ENCODE data around the gene WNK2.

Gene WNK2

DNA sequence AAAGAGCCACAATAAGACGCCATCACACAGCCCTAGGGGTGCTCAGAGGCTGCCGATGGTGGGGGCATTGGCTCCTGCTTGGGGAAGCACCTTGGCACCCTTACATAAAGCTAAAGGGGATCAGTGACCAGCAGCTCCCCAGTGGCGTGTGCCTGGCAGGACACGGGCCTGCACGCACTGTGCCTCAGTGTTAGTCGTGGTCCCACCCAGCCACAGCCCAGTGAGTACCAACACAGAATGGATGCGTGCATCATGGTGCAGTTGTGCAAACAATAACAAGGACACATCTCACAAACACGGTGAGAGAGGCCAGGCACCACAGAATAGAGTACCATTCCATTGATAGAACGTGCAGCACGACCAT lies 103.2 kb downstream of the WNK2 start:
- Histone ChIP-seq H3K27ac (ENCODE audit: extremely low read depth, low read depth, low read length) (no peak overlapping the region), H3K9me3 (ENCODE audit: control insufficient read depth, insufficient read depth, low read depth, low read length) (no peaks in the 10 kb centered on the region), H3K4me3 (ENCODE audit: low read depth, low read length) (no peak overlapping the region), H3K4me1 (ENCODE audit: control insufficient read depth, insufficient read depth, low read length) (no peaks in the 10 kb centered on the region), H3K36me3 (ENCODE audit: control insufficient read depth in 2 of 2, insufficient read depth in 1 of 2, low read length in 2 of 2) (no peaks in the 10 kb centered on the region)
- ChIA-PET CTCF (interaction anchor here (0.6 kb wide), 1 partner anchor 105 kb away, joined by 3 read pairs; no protein-coding TSS in a partner anchor), POLR2A (no interaction called here)
- TF ChIP-seq, protein P1, sequence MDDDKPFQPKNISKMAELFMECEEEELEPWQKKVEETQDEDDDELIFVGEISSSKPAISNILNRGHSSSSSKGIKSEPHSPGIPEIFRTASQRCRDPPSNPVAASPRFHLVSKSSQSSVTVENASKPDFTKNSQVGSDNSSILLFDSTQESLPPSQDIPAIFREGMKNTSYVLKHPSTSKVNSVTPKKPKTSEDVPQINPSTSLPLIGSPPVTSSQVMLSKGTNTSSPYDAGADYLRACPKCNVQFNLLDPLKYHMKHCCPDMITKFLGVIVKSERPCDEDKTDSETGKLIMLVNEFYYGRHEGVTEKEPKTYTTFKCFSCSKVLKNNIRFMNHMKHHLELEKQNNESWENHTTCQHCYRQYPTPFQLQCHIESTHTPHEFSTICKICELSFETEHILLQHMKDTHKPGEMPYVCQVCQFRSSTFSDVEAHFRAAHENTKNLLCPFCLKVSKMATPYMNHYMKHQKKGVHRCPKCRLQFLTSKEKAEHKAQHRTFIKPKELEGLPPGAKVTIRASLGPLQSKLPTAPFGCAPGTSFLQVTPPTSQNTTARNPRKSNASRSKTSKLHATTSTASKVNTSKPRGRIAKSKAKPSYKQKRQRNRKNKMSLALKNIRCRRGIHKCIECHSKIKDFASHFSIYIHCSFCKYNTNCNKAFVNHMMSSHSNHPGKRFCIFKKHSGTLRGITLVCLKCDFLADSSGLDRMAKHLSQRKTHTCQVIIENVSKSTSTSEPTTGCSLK (tag by site-specific recombination; IDR thresholded peaks at IDR 0.05) = no peak
- TF ChIP-seq ZNF768 (tag by site-specific recombination; IDR thresholded peaks at IDR 0.05) (no peak), ZFP37 (tag by site-specific recombination; IDR thresholded peaks at IDR 0.05) (no peak), PRDM1 (tag by site-specific recombination; IDR thresholded peaks at IDR 0.05) (no peak), GLI2 (tag by site-specific recombination; IDR thresholded peaks at IDR 0.05; ENCODE audit: borderline replicate concordance, low read depth) (no peak), ZNF266 (tag by site-specific recombination; IDR thresholded peaks at IDR 0.05; ENCODE audit: low read depth) (no peak)
- TF ChIP-seq, protein P2, sequence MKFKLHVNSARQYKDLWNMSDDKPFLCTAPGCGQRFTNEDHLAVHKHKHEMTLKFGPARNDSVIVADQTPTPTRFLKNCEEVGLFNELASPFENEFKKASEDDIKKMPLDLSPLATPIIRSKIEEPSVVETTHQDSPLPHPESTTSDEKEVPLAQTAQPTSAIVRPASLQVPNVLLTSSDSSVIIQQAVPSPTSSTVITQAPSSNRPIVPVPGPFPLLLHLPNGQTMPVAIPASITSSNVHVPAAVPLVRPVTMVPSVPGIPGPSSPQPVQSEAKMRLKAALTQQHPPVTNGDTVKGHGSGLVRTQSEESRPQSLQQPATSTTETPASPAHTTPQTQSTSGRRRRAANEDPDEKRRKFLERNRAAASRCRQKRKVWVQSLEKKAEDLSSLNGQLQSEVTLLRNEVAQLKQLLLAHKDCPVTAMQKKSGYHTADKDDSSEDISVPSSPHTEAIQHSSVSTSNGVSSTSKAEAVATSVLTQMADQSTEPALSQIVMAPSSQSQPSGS (tag by site-specific recombination; IDR thresholded peaks at IDR 0.05; ENCODE audit: low read depth) = no peak

DNA sequence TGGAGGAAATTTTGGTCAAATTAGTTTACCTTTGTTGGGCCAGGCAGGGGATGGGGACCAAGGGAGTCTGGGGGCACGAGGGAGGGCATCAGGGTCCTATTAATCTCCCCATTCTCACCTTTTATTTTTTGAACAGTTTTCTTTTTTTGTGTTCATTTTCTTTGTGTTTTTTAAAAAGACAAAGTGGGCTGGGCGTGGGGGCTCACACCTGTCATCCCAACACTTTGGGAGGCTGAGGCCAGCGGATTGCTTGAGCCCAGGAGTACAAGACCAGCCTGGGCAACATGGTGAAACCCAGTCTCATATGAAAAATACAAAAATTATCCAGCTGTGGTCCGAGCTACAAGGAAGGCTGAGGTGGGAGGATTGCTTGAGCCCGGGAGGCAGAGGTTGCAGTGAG lies 103.7 kb downstream of the WNK2 start:
- H3K36me3 ChIP-seq (ENCODE audit: control insufficient read depth in 2 of 2, insufficient read depth in 1 of 2, low read length in 2 of 2) = peaks cover 0 to under 1% of the 10 kb centered on the region in 2 experiments; a peak in 1 of 3 replicates
- TF ChIP-seq, protein P3, sequence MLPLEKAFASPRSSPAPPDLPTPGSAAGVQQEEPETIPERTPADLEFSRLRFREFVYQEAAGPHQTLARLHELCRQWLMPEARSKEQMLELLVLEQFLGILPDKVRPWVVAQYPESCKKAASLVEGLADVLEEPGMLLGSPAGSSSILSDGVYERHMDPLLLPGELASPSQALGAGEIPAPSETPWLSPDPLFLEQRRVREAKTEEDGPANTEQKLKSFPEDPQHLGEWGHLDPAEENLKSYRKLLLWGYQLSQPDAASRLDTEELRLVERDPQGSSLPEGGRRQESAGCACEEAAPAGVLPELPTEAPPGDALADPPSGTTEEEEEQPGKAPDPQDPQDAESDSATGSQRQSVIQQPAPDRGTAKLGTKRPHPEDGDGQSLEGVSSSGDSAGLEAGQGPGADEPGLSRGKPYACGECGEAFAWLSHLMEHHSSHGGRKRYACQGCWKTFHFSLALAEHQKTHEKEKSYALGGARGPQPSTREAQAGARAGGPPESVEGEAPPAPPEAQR (tag by site-specific recombination; IDR thresholded peaks at IDR 0.05) = no peak
- TF ChIP-seq ZNF302 (tag by site-specific recombination; IDR thresholded peaks at IDR 0.05; ENCODE audit: low read depth) = no peak
- ChIA-PET CTCF (interaction anchor here (0.6 to 1.4 kb wide), 2 partner anchors 15 to 105 kb away, joined by 3 to 5 read pairs; no protein-coding TSS in a partner anchor), POLR2A (no interaction called here)
- H3K9me3 ChIP-seq (ENCODE audit: control insufficient read depth, insufficient read depth, low read depth, low read length) = no peaks in the 10 kb centered on the region
- H3K27ac ChIP-seq (ENCODE audit: extremely low read depth, low read depth, low read length) = no peak overlapping the region
- H3K4me3 ChIP-seq (ENCODE audit: low read depth, low read length) = no peak overlapping the region
- H3K4me1 ChIP-seq (ENCODE audit: control insufficient read depth, insufficient read depth, low read length) = no peaks in the 10 kb centered on the region

DNA sequence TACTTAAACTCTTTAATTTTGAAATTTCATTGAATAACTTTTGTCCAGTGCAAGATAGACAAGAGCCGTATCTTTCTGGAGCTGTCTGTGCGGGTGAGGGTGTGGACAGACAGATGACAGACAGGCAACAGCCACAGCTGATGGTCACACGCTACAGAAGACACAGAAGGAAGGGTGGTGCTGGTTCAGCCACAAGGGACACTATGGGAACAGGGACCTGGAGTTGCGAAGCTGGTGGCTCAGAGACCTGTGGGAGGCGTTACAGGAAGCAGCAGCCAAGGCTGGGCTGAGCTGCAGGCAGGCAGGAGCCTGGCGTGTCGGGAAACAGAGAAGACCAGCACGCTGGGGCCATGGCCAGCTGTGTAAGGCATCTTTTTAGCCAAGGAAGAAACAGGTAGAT lies 104.4 kb downstream of the WNK2 start:
- no peaks in the 10 kb centered on the region for H3K4me1 ChIP-seq (ENCODE audit: control insufficient read depth, insufficient read depth, low read length)
- H3K4me3 ChIP-seq (ENCODE audit: low read depth, low read length) = no peak overlapping the region
- no peak overlapping the region for H3K27ac ChIP-seq (ENCODE audit: extremely low read depth, low read depth, low read length)
- ChIA-PET POLR2A (no interaction called here), CTCF (interaction anchor here (0.6 to 1.4 kb wide), 5 partner anchors 11 to 281 kb away, joined by 3 to 5 read pairs (median 4); no protein-coding TSS in a partner anchor)
- peaks cover 0 to 4% of the 10 kb centered on the region in 2 experiments; a peak in 1 of 3 replicates for H3K36me3 ChIP-seq (ENCODE audit: control insufficient read depth in 2 of 2, insufficient read depth in 1 of 2, low read length in 2 of 2)
- no peaks in the 10 kb centered on the region for H3K9me3 ChIP-seq (ENCODE audit: control insufficient read depth, insufficient read depth, low read depth, low read length)
- no peak for TF ChIP-seq EGR2 (tag by site-specific recombination; IDR thresholded peaks at IDR 0.05; ENCODE audit: low read depth)
- no peak for TF ChIP-seq ZNF701 (tag by site-specific recombination; IDR thresholded peaks at IDR 0.05)
- TF ChIP-seq ZNF843 (tag by site-specific recombination; IDR thresholded peaks at IDR 0.05) = no peak
- TF ChIP-seq, protein P4, sequence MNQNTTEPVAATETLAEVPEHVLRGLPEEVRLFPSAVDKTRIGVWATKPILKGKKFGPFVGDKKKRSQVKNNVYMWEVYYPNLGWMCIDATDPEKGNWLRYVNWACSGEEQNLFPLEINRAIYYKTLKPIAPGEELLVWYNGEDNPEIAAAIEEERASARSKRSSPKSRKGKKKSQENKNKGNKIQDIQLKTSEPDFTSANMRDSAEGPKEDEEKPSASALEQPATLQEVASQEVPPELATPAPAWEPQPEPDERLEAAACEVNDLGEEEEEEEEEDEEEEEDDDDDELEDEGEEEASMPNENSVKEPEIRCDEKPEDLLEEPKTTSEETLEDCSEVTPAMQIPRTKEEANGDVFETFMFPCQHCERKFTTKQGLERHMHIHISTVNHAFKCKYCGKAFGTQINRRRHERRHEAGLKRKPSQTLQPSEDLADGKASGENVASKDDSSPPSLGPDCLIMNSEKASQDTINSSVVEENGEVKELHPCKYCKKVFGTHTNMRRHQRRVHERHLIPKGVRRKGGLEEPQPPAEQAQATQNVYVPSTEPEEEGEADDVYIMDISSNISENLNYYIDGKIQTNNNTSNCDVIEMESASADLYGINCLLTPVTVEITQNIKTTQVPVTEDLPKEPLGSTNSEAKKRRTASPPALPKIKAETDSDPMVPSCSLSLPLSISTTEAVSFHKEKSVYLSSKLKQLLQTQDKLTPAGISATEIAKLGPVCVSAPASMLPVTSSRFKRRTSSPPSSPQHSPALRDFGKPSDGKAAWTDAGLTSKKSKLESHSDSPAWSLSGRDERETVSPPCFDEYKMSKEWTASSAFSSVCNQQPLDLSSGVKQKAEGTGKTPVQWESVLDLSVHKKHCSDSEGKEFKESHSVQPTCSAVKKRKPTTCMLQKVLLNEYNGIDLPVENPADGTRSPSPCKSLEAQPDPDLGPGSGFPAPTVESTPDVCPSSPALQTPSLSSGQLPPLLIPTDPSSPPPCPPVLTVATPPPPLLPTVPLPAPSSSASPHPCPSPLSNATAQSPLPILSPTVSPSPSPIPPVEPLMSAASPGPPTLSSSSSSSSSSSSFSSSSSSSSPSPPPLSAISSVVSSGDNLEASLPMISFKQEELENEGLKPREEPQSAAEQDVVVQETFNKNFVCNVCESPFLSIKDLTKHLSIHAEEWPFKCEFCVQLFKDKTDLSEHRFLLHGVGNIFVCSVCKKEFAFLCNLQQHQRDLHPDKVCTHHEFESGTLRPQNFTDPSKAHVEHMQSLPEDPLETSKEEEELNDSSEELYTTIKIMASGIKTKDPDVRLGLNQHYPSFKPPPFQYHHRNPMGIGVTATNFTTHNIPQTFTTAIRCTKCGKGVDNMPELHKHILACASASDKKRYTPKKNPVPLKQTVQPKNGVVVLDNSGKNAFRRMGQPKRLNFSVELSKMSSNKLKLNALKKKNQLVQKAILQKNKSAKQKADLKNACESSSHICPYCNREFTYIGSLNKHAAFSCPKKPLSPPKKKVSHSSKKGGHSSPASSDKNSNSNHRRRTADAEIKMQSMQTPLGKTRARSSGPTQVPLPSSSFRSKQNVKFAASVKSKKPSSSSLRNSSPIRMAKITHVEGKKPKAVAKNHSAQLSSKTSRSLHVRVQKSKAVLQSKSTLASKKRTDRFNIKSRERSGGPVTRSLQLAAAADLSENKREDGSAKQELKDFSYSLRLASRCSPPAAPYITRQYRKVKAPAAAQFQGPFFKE (tag by site-specific recombination; IDR thresholded peaks at IDR 0.05; ENCODE audit: borderline replicate concordance) = no peak
- no peak for TF ChIP-seq WT1 (tag by site-specific recombination; IDR thresholded peaks at IDR 0.05)
- no peak for TF ChIP-seq ZNF121 (tag by site-specific recombination; IDR thresholded peaks at IDR 0.05)
- no peak for TF ChIP-seq ZNF223 (tag by site-specific recombination; IDR thresholded peaks at IDR 0.05)
- no peak for TF ChIP-seq ZNF169 (tag by site-specific recombination; IDR thresholded peaks at IDR 0.05)
- TF ChIP-seq, protein P5, sequence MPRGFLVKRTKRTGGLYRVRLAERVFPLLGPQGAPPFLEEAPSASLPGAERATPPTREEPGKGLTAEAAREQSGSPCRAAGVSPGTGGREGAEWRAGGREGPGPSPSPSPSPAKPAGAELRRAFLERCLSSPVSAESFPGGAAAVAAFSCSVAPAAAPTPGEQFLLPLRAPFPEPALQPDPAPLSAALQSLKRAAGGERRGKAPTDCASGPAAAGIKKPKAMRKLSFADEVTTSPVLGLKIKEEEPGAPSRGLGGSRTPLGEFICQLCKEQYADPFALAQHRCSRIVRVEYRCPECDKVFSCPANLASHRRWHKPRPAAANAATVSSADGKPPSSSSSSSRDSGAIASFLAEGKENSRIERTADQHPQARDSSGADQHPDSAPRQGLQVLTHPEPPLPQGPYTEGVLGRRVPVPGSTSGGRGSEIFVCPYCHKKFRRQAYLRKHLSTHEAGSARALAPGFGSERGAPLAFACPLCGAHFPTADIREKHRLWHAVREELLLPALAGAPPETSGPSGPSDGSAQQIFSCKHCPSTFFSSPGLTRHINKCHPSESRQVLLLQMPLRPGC (tag by site-specific recombination; IDR thresholded peaks at IDR 0.05) = no peak
- no peak for TF ChIP-seq ZNF16 (tag by site-specific recombination; IDR thresholded peaks at IDR 0.05; ENCODE audit: low read depth)

Measured in HEK293 (cell line).